GM19468 (cell line): Measurements from ENCODE around the gene SH3RF2.

Source experiments
- ATAC-seq: cut with Tn5 transposase; IDR thresholded peaks from one replicate; pipeline ENCODE4 v1.9.1; 2021; ENCODE audit warnings: mild to moderate bottlenecking, moderate library complexity, moderate number of reproducible peaks; ENCODE audit not compliant: unreplicated experiment; ENCODE audit errors: extremely low read depth

SH3RF2 gene

DNA sequence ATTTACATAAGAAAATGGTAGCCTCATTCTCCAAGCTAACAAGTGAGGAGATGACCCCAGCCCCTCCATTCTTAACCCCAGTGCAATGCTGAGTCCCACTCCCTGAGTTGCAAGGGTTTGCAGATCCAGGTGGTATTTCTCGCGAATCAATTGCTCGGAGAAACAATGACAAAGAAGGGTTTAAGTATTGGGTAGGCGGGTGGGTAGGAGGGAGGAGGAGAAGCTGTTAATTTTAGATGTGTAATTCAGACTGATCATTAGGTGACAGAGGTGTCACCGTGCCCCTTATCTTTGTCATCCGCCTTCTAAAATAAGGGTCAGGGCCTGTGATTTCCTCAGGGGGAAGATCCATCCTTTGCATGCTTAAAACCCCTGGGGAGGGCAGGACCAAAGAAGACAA lies 17.0 kb upstream of the SH3RF2 start:
- no peak for ATAC-seq

DNA sequence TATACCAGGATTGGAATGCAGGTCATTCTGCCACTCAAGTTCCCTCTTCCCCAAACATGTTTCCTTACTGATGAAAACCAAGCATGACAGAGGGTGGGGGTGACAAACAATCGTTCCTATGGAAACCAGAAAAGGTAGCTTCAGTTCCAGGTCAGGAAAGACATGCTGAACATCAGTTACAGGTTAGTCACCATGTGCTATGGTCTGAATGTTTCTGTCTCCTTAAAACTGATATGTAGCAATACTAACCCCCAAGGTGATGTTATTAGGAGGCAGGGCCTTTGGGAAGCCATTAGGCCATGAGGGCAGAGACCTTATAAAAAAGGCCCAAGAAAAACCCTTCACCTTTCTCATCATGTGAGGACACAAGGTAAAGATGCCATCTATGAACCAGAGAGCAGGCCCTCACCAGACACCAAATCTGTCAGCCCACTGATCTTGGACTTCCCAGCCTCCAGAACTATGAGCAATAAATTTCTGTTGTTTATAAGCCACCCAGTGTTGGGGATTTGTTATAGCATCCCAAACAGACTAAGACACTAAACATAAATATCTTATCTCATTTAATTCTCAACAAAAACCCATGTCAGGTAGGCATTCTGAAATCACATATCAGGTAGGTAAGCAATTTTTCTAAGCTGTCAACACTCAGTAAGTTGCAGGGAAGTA lies 15.7 kb upstream of the SH3RF2 start:
- no peak for ATAC-seq

DNA sequence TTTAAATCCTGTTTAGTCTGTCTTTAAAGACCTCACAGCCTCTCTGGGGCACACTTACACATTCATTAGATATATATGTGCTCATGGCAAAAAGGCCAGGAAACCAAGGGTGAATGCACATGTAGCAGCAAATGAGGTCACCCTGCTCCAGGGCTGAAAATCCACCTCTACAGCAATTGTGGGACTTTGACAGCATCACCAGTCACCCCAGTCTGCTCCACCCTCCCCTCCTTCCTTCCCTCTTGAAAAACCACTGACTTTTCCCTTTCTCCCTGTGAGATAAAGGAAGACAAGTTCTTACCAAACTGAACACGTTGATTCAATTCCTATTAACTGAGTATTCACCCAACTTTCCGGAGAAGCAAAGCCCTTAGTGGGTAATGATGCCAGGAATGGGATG lies 15.2 kb upstream of the SH3RF2 start:
- ATAC-seq, result no peak

DNA sequence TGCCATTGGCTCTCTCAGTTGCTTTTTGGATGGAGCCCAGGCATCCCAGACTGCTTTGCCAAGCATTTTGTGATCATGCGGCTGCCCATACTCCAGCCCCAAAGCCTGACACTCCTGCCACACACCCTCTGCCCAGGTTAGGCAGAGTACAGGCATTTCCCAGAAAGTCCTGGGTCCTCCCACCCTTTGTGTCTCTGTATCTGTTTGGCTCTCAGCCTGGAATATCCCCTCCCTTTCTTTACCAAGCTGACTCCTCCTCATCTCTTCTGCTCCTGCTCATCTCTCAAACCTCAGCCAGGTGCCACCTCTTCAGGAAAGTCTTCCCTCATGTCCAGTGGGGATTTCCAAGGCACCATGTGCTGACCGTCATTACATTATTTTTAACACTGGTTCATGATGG lies 14.3 kb upstream of the SH3RF2 start:
- ATAC-seq, result no peak

DNA sequence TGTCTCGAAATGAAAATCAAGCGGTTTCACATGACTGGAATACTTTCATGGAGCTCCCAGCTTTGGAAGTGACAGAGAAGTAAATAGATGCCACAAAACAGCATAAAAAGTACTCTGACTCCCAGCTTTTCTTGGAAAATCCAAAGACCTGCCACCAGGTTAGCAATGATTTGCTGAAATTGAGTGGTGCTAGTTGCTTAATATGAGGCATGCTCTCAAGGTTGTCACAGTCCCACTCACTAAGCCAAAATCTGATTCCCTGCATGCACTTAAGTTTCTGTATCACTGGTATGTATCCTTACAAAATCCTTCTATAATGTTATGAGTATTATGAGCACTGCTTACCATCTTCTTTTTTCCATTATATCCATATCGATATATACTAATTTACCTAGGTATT lies 13.0 kb upstream of the SH3RF2 start:
- ATAC-seq, result no peak

DNA sequence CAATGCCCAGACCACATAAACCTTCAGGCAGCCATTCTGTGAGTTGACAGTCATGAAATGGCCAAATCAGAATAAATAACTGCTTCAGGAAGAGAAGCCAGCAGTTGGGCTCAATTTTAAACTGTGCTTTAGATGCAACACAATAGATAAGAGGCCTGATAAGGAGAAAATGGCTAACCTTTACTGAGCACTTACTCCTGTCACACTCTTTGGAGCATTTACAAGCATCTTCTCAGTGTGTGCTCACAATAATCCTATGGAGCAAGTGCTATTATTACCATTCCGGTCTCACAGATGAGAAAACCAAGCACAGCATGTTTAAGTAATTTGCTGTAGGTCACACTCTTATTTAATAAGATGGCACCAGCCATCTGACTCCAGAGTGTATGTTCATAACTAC lies 11.5 kb upstream of the SH3RF2 start:
- no peak for ATAC-seq

DNA sequence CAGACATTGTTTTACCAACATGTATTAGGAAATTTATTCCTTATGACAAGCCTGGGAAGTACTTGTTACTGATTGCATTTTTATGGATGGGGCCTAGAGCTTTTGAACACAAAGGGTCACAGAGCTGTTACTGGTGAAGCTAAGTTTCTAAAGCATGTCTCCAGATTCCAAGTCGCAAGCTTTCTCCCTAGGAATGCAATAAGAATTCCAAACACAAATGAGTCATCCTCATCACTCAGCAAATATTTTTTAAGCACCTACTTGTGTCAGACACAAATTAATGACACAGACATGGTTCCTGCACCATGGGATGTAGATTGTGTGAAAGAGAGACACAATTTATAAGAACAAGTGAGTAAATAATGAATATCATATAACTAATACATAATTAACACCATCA lies 11.0 kb upstream of the SH3RF2 start:
- no peak for ATAC-seq

DNA sequence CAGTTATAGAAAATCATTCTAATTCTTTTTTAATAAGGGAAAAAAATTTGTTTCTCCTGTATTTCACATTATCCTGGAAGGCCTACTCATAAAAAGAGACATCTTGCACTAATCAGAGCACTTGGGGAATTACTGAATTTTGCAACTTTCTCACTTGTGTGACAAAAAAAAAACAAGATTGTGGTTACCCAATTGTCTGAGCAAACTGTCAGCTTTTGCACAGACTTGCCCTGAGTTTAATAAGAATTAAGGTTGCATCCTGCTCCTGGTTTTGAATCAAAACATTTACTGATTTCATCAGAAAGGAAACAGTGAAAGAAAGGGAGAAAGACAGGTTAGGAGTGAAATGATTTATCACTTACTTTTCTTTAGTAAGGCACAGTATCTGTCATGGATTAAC lies 10.6 kb upstream of the SH3RF2 start:
- ATAC-seq, result no peak

DNA sequence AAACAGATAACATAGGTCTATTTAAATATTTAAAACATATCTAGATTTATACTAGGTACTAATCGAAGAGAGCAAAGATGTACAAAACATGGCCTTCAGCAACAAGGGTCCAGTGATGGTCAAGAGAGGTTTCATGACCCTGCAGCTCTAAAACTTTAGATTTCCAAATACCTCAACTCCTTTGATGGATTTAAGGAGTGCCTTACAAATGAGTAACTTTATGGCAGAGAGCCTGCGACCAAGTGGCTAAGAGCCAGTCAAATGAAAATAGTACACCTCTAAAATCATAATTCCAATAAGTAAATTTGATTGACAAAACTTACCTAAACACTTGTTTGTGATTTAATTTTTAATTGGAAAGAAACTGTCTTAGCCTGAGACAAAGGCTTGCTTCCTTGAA lies 4.7 kb upstream of the SH3RF2 start:
- ATAC-seq, result no peak

DNA sequence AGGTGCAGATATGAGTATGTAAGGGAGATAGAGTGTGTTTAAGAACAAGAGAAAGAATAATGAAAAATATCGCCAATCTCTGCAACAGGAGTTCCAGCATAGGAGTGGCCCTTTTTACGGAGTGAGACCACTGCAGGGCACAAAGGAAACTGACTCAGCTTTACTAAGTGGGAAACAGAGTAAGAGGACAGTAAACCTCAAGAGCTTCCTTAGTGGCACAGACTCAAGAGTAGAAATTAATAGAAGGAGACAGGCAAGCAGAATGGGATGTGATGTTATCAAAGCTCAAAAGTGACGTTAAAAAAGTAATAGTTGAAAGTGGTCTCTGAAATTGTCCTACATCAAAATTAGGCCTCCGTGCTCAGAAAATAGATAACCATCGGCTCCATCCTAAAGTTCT lies 2.1 kb upstream of the SH3RF2 start:
- ATAC-seq, result no peak

DNA sequence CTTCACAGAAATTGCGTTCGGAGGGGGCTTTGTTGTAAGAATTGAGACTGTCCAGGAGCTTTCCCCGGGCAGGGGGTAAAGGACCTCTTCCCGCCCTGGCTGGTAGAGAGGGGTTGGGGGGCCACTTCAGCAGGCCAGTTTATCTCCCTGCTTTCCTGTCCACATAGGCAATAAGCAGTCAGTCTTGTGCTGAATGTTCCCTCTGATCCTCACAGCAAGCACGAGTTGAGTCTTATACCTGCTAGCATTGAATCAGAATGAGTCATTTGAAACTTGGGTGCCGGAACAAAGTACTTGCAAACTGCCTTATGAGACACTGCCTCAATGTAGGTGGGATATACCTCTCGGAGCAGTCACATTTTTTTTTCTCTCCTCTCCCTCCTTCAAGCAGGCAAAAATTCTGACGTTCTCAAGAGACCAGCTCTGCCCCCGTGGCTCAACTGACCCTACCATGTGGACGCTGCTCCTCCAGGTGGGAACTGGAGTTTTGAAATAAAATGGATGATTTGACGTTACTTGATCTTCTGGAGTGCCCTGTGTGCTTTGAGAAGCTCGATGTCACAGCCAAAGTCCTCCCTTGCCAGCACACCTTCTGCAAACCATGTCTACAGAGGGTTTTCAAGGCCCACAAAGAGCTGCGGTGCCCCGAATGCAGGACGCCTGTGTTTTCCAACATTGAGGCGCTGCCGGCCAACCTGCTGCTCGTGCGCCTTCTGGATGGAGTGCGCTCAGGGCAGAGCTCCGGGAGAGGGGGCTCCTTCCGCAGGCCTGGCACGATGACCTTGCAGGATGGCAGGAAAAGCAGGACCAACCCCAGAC lies 1.3 kb downstream of the SH3RF2 start:
- no peak for ATAC-seq

DNA sequence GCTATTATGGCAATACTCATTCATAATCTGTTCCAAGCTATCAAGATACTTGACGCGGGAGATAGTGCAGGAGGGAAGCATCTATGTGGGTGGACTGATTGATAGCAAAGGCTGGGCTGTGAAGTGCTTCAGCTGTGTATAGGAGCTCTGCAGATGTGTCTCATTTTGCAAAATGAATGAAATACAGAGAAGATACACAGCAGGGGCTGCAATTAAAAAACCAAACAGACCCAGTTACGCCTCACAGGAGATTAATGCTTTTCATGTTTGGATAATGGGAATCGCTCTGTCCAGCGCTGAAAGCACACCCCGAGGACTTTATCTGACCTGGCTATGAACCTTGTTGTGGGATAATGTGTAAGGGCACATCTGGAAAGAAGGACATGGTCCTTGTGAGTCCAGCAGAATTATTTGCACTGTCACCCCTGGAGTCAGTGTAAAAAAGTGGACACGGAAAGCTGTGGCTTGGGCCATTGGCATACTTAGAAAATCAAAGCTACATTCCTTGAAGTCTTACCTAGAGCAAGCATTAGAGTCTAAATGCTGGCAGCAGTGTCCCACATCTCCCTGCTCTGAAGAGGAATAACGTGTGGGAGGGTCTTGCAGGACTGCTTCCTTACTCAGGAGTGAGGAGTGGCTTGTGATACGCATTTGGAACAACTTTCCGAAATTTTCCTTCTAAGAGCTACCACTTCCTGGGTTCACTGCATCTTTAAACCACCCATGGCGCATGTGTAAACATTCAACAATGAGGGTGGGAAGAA lies 2.6 kb downstream of the SH3RF2 start:
- no peak for ATAC-seq

DNA sequence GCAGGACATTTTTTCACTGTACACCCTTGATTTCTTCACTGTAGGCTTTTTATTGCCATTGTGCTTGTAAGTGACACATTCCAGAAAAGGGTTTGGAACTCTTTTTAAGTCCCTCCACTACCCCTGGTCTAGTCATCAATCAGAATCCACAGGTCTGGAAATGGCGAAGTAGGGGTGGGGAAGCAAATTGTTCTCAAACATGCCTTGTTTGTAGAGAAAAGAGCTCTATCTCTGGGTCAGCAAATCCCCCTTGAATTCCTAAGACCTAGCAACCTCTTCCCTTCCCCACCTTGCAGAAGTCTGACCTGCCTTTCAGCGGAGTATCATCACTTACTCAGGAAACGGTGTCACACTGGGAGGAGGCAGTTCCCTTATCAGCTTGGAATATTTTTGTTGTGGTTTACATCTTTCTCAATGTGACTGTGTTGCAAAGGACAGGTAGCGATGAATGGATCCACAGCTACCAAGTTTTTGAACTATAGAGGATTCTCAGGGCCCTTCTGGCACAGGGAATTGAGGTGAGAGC lies 3.2 kb downstream of the SH3RF2 start:
- ATAC-seq, result no peak

DNA sequence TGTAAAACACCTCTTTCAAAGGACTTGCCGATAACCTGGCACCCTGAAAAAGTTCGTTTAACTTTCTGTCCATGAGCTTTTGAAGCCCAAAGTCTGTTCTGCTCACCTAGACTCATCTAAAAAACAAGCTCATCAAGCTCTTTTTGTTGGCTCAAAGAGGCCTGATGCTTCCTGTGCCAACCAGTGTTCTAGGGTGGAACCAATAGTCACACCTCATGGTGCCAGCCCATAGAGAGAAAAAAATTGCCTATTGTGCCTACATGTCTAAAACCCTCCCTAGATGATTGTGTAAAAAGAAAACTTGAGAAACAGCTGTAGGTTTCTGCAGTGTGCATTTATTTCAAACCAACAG lies 4.7 kb downstream of the SH3RF2 start:
- no peak for ATAC-seq

DNA sequence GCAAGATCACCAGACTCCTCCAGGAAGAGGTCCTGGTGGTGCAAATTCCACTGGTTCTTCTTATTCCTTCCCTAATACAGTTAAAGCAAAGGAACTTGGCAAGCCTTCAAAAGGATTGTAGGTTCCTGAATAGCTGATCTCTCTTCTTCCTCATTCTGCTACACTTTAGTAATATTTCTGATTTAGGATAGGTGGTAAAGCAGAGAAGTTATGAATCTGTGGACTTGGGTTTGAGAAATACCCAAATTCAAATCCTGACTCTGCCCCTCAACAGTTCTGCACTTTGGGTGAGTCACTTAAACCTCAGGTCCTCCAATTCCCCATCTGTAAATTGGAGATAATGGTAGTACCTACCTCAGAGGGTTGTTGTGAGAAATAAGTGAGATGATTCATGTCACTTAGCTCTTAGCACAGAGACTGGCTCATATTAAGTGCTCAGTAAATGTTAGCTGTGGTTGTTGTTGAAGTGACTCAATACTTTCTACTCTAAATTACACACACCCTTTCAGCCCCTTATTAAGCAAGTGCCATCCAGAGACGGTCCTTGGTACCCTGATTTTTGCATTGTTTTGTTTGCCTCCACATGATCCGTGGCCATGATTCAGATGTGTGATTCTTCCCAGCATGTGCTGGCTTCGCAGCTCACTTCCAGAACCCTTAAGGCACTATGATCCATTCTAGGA lies 5.2 kb downstream of the SH3RF2 start:
- ATAC-seq, result no peak

DNA sequence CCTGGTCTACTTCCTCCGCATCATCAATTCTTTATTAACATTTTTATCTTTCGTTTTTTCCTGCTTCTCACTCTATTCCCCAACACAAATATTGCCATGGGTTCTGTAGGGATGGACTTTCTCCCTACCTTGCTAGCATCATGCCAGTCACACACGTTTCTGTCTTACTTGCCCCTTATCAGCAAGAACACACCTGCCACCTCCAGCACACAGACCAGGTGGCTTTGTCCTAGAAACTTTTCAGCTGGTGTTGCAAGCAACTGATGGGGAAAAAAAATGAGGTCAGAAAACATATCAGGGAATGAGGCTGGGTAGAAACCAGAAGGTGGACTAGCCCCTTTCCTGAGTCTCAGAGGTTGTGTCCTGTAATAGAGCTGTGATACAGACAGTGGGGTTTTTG lies 5.8 kb downstream of the SH3RF2 start:
- no peak for ATAC-seq

DNA sequence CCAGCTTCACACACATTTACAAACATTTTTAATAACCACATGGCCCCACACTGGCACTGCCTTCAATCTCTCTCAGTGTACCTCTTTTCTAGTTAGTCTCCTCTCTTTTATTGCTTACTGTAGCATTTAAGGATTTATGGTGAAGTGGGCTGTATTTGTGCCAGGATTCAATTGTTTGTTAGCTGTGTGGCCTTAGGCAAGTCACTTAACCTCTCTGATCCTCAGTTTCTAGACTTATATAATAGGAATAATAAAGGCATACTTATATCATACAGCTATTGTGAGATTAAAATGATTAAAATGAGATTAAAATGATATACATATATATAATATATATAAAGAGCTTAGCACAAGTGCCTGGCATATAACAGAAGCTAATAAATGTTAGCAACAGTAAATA lies 6.4 kb downstream of the SH3RF2 start:
- ATAC-seq, result no peak

DNA sequence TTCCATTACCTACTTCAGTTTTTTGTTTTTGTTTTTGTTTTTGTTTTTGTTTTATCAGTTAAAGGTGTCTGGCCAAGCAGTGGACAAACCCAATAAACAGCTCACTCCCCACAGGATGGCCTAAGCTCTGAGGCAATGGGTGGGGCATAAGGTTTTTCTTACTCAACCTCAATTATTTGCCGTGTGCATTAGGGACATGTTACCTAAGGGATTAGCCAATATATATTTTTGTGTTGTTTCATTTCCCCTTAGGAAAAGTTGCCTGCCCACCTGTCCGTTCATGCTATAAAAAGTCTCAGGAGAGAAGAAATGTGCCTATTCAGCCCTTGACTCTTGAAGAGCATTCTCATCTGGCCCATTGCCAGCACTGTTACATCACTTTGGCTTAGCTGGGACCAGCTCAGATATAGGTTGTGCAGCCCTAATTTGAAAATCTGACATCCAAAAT lies 7.3 kb downstream of the SH3RF2 start:
- no peak for ATAC-seq

DNA sequence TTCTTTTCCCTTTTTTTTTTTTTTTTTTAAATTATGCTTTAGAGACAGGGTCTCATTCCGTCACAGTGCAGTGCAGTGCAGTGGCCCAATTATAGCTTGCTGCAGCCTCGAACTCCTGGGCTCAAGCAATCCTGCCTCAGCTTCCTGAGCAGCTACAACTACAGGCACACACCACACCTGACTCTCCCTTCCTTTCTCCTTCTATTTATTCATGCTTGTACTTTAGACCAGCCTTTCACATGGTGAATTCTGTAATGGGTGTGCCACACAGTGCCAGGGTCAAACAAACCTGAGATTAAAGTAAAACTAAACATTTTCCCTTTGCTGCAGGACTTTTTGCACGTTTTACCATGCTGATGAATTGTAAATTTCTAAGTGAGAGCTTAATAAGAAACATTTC lies 8.0 kb downstream of the SH3RF2 start:
- no peak for ATAC-seq

DNA sequence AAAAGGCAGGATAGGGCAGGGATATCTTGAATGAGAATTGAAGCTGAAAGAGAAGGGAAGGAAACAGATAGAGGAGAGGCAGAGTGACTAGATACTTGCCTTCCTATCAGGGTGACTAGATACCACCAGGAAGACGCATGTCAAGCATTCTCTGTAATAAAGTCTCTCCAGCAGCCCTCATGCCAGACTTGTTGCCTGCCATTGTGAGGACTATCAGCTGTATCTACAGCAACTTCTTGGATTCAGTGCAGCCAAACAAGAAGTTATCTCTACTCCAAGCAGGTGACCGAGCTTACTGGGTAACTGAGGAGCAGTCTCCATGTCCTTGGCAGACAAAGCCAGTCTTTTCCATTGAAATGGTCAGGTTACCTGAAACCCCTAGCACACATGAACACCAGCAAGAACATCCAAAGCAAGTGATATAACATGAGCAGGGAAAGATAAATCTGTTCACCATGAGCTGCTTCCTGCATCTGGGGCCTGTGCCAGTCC lies 9.3 kb downstream of the SH3RF2 start:
- ATAC-seq, result no peak
